IMR-90 (cell line): Measurements from ENCODE around the gene BGLAP.

Source experiments
- BHLHE40 ChIP-seq: fragments of 150-350 bp; IDR thresholded peaks from 2 replicates; pipeline ENCODE4 v1.6.1; 2016; ENCODE audit warnings: mild to moderate bottlenecking, low read depth, low read length
- CEBPB ChIP-seq: IDR thresholded peaks from 2 replicates; pipeline ENCODE4 v1.6.1; 2012; ENCODE audit warnings: low read depth, low read length, improper control_type of control experiment
- ELK1 ChIP-seq: fragments of 150-350 bp; IDR thresholded peaks from 2 replicates; pipeline ENCODE4 v1.6.1; 2016; ENCODE audit warnings: low read depth, mild to moderate bottlenecking, low read length, moderate library complexity, borderline replicate concordance
- FOS ChIP-seq: fragments of 150-350 bp; IDR thresholded peaks from 2 replicates; pipeline ENCODE4 v1.6.1; 2016; ENCODE audit warnings: low read depth, low read length
- MAZ ChIP-seq: IDR thresholded peaks from 2 replicates; pipeline ENCODE4 v1.6.1; 2012; ENCODE audit warnings: low read depth, mild to moderate bottlenecking, low read length, improper control_type of control experiment, moderate library complexity, borderline replicate concordance
- MXI1 ChIP-seq: IDR thresholded peaks from 2 replicates; pipeline ENCODE4 v1.6.1; 2012; ENCODE audit warnings: low read depth, mild to moderate bottlenecking, low read length, moderate library complexity, borderline replicate concordance
- POLR2A ChIP-seq: IDR thresholded peaks from 2 replicates; pipeline ENCODE4 v1.6.1; 2012; ENCODE audit warnings: mild to moderate bottlenecking, low read depth, low read length
- SMC3 ChIP-seq: fragments of 150-350 bp; IDR thresholded peaks from 2 replicates; pipeline ENCODE4 v1.6.1; 2016; ENCODE audit warnings: low read depth, mild to moderate bottlenecking, antibody characterized with exemption, low read length, moderate library complexity
- TF ChIP-seq, protein P1 (sequence below): conservative IDR thresholded peaks from 2 replicates; pipeline ENCODE4 v1.5.1; 2012; ENCODE audit warnings: mild to moderate bottlenecking, low read depth, low read length, improper control_type of control experiment
- TF ChIP-seq, protein P2 (sequence below): fragments of 150-350 bp; IDR thresholded peaks from 2 replicates; pipeline ENCODE4 v1.6.1; 2017; ENCODE audit warnings: mild to moderate bottlenecking, antibody characterized with exemption, low read length, low read depth

DNA sequence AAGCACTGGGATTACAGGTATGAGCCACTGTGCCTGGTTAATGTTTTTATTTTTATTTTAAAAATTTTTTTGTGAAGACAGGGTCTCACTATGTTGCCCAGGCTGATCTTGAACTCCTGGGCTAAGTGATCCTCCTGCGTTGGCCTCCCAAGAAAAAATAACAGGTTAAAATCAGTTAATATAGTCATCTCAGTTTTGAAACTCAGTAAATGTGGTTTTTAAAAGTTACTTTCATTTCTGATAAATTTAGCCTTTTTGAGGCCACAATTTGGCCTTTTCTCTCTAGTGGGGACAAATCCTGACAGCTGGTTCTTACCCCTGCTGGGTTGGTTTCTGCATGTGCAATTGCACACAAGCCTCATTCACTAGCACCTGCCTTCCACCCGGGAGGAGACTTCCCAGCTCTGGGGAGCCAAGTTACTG lies 15.9 kb upstream of the BGLAP start:
- TF ChIP-seq, protein P1, sequence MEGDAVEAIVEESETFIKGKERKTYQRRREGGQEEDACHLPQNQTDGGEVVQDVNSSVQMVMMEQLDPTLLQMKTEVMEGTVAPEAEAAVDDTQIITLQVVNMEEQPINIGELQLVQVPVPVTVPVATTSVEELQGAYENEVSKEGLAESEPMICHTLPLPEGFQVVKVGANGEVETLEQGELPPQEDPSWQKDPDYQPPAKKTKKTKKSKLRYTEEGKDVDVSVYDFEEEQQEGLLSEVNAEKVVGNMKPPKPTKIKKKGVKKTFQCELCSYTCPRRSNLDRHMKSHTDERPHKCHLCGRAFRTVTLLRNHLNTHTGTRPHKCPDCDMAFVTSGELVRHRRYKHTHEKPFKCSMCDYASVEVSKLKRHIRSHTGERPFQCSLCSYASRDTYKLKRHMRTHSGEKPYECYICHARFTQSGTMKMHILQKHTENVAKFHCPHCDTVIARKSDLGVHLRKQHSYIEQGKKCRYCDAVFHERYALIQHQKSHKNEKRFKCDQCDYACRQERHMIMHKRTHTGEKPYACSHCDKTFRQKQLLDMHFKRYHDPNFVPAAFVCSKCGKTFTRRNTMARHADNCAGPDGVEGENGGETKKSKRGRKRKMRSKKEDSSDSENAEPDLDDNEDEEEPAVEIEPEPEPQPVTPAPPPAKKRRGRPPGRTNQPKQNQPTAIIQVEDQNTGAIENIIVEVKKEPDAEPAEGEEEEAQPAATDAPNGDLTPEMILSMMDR = no peak
- TF ChIP-seq POLR2A = no peak
- no peak for TF ChIP-seq FOS
- no peak for TF ChIP-seq SMC3
- TF ChIP-seq ELK1 = no peak
- TF ChIP-seq CEBPB = no peak
- TF ChIP-seq, protein P2, sequence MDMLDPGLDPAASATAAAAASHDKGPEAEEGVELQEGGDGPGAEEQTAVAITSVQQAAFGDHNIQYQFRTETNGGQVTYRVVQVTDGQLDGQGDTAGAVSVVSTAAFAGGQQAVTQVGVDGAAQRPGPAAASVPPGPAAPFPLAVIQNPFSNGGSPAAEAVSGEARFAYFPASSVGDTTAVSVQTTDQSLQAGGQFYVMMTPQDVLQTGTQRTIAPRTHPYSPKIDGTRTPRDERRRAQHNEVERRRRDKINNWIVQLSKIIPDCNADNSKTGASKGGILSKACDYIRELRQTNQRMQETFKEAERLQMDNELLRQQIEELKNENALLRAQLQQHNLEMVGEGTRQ = no peak
- no peak for TF ChIP-seq MAZ
- no peak for TF ChIP-seq MXI1
- no peak for TF ChIP-seq BHLHE40
